HUDEP-2 (cell line): ENCODE results near the gene GAS2L1.

ENCODE experiments used
- DNase-seq, 76 experiments: peaks; one replicate each; lab custom pipeline; 2025; ENCODE audit not compliant: unreplicated experiment in 76 of 76; lab: John Stamatoyannopoulos, UW

The GAS2L1 gene

DNA sequence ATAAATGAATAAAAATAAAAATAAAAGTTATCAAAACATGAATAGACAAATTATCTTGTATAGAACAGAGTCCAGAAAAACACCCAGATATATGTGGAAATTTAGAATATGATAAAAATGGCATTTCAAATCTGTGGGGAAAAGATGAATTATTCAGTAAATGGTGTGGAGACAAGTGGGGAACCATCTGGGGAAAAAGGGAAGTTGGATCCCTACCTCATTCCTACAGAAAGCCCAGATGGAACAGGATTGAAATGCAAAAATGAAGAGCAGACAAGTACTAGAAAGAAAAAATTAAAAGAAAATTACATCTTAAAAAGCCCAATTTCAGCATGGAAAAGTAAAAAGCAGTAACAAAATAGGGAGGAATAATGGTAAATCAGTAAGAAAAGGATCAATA is 17.2 kb downstream of the GAS2L1 start:
- no peak for DNase-seq

DNA sequence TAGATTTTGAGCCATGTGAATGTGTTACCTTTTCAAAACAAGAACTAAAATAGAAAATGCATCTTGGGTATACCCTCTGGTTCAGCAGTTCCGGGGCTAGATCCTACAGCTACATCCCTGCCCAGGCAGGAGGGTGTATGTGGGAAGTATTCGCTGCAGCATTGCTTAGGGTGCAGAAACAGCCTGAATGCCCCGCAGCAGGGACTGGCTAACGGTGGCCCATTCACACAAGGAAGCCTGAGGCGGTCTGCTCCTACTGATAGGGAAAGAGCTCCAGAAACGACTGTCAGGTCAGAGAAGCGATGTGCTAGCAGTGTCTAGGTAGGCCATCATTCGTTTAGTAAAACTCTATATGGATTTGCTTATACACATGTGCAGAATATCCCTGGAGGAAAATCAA is 18.9 kb downstream of the GAS2L1 start:
- DNase-seq: no peak

DNA sequence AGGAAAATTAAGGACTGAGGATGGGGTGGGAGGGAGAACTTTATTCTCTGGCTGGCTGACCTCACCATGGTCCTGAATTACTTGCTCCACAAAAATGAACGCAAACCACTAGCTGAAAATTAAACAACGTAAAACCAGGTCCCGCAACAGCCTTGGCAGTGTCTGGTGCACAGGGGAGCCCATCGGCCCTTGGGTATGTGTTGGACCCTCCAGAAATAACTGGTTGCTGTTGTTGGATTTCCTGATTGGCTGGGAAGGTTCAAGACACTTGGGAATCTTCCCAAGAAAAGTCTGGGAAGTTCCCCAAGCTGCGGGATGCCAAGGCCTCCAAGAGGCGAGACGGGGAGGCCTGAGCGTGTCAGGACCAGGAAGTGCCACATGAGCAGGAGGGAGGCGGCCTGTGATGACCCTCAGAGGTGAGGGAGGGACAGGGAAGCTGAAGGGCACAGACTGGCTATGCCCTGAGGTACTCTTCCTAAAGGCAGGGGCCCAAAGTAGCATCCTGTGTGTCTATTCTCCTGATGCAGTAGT is 19.4 kb downstream of the GAS2L1 start:
- no peak for DNase-seq

DNA sequence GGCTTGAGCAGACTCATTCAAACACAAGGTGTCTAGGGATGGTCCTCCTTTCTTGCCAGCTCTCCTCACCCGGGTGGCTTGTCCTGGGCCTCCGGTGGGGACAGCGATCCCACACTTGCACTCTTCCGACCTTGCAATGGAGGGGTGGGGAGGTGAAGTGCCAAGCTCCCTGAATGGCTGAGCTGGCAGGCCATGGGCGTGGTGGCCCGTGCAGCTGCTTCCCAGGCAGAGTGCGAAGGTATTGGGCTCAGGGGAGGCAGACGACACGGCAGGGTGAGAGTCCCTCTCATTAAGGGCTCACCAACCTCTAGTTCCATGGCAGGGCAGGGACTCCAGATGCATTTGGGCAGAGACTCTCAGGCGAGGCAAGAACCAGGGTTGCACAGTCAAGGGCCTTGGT is 20.0 kb downstream of the GAS2L1 start:
- no peak for DNase-seq

DNA sequence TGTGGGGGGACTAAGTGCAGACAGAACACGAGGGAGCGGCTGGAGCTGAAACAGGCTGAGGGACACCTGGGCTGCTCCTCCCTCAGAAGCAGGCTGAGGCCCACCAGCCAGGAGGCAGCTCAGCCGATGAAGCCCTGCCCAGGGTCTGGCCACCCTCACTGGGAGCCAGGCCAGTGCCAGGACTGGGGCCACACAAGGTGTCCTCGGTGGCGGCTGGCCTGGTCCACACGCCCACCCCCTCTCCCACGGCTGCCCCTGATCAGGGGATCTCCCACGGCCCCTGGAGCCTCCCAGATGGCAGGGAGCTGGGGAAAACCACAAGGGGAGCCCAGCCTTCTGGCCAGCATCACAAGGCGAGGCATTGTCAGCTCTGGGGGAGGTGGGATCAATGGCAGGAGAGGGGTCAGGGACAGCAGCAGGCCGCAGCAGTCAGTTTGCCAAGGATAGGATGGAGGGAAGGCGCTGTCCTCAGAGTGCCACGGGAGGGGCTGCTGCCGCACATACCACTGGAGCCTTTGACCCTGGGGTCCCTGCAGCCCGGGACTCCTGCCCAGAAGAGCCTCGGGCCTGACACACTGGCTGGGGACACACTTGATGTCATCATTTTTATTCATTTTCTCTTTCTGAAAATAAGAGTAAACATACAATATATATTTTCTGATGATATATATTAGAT is 20.8 kb downstream of the GAS2L1 start:
- no peak for DNase-seq

DNA sequence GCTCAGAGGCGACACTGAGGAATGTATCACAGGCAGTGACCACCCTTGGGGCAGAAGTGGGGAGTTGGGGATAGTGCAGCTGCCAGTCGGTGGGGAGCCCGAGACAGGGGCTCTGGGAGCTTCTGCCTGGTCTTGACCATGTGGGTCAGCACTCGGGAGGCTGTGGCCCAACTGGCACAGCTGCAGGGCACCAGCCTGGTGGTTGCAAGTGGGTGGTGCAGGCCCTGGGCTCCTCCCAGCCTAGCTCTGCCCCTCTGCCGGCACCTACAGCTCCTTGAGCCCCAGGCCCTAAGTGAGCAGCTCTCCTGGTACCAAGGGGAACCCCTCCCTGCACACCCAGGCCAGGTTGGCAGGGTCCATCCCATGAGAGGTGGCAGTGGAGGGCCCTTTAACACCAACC is 21.6 kb downstream of the GAS2L1 start:
- DNase-seq: no peak

DNA sequence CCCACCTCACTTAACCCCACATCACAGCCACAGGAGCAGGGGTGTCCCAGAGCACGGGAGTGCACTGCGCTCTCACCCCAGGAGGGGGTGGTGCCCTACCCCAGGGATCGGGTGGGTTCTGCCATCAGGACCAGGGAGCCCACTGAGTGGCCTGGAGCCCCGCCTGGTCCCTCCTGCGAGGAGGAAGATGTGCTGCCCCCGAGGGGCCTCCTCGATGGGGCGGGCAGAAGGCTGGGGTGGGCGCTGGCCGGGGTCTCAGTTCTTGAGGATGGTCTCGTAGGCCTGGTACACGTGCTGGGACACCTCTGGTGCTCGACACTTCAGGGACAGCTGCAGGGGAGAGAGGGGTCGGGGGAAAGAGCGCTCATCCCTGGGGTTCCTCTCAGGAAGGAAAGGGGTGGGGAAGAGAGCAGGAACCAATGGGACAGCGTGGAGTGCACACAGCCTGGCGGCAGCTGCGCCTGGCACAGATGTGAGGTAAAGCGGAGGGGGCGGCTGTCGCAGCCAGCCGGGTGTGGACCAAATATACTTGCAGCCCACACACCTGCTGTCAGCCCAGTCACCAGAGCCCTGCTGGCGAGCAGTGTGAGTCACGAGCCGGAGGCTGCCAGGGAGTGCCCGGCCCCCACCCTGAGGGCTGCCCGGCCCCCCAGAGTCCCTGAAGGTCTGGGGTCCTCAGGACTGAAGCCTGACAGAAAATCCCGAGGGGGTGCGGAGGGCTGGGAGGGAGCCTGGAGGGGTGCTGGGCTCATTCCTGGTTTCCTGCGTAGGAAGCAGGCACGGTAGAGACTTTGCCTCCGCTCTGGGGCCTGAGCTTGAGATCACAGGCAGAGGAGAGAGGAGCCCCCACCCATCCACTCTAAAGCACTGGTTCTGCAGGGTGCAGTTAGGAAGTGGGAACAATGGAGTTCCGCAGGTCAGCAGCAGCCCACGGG is 22.4 kb downstream of the GAS2L1 start:
- no peak for DNase-seq

DNA sequence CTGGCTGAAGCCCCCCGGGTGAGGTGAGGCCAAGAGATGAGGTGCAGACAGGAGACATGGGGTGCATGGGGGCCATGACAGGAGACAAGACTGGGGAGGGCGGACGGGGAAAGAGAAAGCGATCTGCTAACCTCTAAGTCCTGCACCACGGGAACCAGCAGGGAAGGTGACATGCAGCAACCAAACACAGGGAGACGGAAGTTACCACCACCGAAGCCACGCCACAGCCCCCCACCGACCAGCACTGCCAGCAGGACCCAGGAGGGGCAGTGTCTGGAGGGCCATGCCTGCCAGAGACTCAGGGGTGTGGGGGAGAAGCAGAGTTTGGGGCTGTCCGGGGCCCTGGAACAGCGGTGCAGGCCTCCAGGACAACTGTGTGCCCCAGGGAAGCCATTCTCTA is 23.1 kb downstream of the GAS2L1 start:
- DNase-seq: no peak

DNA sequence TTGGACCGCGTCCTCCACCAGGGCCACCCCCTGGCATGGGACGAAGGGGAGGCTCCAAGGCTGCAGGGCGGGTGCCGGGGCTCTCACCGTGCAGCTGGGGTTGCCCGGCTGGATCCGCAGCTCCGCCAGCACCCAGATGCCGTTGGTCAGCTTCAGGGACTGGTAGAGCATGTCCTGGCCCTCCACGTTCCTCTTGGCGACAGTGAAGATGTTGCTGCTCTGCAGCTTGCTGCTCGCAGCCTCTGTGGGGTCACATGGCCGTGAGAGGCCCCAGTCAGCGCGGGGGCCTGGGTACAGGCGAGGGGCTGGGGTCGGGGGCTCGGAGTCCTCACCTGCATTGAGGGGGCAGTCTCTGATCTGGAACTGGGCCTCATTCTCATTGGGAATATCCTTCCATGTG is 23.8 kb downstream of the GAS2L1 start:
- no peak for DNase-seq

DNA sequence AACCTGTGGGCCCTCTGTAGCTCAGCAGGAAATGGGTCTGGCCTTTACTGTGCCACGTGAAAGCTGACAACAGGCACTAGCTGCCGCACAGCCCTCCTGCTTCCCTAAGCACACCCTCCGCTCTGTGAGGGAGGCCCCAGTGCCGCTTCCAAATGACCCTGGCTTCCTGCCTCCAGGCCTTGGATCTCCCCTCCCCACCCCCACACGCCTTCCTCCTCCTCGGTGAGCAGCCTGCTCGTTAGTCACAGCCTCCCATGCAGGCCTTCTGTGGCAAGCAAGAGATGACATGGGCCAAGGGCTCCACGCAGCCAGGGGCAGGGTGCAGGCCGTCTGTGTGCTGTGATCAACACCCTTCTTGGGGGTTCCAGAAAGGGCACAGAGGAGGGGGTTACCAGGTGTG is 24.3 kb downstream of the GAS2L1 start:
- DNase-seq: no peak

DNA sequence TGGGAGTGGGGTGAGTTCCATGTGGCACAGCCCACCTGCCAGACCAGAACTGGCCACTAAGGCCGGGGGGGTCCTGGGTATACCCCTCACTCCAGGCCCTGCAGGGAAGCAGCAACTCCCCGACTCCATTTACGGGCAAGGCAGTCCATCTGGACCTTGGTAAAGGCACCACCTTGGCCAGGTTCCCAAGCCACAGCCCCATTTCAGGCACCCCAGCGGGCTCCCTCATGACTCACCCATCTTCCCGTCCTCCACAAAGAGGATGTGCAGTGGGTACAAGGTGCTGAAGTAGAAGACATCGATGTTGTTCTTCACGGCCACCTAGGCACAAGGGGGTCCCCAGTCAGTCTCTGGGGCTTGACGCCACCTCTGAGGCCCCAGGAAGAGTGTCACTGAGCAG is 24.8 kb downstream of the GAS2L1 start:
- no peak for DNase-seq

DNA sequence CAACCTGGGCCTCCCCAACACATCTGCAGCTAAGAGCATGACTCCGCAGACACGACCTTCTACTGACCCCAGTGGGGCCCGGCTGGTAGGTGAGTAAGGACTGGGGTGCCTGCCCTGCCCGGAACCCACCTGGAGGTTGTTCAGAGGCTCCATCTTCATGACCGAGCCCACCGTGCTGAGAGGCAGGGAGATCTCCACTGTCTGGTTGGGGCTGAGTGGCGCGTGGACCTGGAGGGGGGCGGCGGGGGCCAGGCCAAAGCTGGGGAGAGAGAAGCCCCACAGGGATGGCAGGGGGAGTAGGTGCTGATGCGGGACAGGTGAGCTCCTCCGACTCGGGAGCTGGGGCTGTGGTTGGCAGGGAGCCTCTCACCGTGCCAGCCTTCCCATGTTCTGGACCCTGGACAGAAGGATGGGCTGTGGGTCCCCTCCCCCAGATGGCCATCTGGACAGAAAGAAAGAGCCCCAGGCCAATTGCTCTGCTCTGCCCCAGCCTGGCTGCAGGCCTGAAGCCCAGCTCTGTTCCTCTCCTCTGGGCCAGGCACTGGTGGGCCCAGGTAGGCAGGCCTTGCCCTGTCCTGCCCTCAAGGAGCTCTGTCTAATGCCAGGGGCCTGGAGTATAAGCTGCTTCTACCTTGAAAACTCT is 25.3 kb downstream of the GAS2L1 start:
- DNase-seq: no peak

DNA sequence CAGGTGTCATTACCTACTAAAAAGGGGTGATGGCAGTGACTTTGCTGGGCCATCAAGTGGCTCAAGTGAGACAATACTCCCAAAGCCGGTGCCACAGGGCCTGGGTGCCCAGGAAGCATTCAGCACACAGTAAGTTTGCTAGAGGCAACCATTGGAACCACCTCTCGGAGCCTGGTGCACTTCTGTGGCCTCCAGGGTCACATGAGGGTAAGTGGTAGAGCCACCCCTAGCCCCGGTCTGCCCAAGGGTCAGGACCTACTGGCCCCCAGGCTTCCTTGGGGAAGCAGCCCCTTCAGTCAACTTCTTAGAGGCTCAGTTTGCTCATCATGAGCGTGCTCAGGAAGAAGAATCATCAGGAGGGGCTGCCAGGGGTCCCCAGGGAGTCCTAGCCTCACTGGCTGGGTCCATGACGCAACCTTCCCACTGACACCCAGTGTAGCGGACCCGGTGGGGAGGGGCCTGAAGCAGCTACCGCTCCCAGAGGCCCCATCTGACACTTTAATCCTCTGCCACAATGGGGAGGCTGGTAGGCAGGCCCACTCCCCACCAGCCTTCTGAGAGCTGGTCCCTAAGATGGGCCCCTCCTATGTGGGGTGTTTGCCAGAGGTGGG is 26.5 kb downstream of the GAS2L1 start:
- no peak for DNase-seq

DNA sequence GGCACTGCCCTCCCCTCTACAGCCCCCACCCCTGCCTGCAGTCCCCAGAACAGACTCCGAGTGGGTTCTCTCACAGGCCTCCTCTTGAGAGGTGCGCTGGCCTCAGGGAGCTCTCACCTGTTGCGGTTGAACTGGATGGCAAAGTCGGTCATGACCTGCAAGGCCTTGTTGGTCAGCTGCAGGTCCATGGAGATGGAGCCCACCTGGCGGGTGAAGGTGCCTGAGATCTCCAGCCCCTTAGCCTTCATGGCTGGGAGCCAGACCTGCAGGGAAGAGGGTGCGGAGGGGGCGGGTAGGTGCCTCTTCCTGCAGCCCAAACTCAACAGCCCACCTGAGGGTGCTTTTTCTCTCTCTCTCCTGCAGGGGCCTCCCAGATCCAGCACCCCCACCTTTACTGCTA is 27.7 kb downstream of the GAS2L1 start:
- DNase-seq: no peak

DNA sequence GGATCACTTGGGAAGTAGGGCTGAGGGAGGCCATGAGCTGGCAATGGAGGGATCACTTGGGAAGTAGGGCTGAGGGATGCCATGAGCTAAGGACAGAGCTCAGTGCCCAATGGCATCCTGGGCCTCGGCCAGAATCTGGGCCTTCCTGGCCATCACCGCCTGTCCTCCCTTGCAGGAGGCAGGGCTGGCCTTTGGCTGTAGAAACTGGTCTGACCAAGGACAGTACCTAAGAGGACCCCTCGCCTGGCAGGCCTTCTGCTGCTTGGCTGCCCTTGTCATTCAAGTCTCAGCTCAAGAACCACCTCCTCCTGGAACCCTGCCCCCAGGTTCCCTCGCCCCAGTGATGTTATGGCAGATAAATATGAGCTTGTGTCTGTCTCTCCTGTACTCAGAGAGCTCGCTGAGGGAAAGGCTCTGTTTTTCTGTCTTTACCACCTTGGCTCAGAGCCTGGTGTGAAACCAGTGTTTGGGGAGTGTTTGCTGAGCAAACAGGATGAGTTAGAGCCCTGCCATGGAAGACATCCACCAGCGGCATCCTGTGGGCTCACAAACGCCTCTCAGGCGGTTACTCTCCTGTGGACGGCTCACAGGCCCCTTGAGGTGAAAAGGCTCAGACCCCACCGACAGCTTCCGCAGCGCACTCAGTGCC is 28.4 kb downstream of the GAS2L1 start:
- DNase-seq: no peak

DNA sequence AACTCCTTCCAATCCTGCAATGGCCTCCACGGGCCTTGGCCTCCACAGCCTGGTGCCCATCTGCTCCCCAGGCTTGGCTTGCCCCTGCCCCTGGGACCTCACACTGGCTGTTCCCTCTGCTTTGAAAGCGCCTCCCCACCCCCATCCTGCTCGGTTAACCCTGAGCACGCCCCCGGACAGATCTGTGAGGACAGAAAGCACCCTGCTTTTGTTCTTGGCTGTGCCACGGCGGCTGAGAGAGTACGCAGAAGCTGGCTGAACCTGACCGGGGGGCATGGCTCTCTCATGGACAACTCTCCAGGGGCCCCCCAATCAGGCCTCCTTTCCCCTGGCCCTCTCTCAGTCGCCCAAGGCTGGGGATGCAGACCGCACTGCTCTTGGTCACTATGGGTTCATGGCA is 29.2 kb downstream of the GAS2L1 start:
- no peak for DNase-seq

DNA sequence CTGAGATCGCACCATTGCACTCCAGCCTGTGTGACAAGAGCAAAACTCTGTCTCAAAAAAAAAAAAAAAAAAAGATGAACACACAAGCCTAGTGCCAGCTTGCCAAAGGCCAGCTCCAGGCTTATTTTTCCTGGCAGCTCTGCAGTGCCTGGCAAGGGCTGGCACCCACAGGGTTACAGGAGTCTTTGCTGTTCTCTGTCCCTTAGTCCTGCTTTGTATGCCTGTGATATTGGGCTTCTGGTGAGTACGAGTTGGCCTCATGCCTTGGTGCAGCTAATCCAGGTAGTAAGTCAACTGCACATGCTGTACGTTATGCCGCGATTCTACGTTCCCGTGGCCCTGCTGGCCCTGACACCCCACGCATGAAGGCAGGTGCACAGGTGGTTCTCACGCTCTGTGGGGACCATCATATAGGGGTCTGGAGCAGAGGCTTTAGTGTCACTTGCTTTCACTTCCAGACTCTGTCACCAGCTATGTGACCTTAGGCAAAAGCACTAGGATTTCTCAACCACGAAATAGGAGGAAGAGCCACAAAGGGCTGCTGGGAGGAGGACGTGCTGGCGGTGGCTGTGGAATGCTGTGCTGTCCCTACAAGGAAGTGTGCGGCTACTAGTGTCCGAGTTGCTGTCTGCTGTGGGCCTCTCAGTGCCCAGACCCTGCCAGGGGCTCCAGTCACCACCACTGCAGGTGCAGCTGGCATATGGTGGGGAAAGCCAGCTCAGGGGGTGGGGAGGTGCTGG is 30.5 kb downstream of the GAS2L1 start:
- DNase-seq: no peak

DNA sequence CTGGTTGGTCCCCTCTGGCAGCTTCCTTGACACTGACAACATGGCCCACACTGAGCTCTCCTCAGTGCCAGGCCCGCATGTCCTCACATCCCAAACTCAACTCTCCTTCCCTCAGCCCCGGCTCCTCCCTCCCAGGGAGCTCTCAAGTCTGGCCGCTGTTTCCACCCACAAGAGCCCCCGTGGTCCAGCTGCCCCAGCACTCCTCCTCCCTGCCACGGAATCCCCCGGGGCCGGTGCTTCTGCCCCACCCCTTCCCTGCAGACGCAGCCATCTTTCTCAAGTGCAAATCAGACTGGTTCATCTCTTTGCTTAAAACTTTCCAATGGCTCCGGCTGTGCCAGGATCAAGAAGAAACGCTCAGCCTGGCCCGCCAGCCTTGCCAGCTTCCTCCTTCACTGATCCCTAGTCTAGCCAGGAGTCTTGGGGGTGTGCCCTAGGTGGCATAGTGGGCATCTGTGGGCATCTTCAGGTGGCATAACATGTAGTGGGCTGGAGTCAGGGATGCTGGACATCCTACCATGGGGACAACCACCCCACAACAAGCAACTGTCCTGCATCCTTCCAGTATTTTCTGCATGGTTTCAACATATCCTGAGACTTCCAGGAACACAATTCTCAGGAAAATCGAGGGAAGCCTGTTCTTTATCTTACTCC is 31.3 kb downstream of the GAS2L1 start:
- no peak for DNase-seq

DNA sequence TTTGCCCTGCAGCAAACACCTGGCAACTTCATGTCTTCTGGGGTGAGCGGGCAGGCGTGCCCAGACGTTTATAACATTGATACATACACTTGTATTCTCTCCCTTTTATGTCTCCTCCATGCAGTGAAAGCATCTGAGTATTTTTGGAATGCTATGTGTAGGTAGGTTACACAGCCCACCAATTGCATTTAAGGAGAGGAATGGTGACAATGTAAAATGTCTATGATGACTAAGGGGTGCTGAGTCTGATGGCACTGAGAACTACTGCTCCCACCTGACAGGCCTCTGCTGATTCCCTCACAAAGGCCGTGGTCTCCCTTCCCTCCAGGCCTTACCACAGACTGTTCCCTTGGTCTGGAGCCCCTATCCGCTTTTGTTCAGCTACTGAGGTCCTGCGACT is 31.9 kb downstream of the GAS2L1 start:
- no peak for DNase-seq
